IMR-90 (cell line): Measurements from ENCODE around the gene ACTN1. TPM values are rescaled to one million over a fixed set of nuclear protein-coding genes. Genes with fewer than 3 reads are reported as not detected.

Experiments
- ATAC-seq: fragments of 200-7000 bp; cut with Tn5 transposase; 2 replicates; pipeline ENCODE4 v1.9.1; 2020; ENCODE audit warnings: low read depth, mild to moderate bottlenecking, moderate library complexity
- BruUV-seq: library from RNA; stranded (reverse); fragments of 400-500 nt; replicated peaks from 2 replicates; lab custom pipeline; 2021; lab: Mats Ljungman, UMichigan
- CTCF ChIA-PET: fragments of 300-600 bp; formaldehyde crosslinking; extraction: SDS; loops from one replicate; lab custom pipeline; 2021; ENCODE audit warnings: antibody characterized with exemption; lab: Yijun Ruan, JAX
- POLR2A ChIA-PET: fragments of 300-600 bp; sonication (Branson Sonifier 250); formaldehyde crosslinking; loops from one replicate; lab custom pipeline; 2022; ENCODE audit warnings: antibody characterized with exemption; ENCODE audit not compliant: unreplicated experiment; lab: Charles Lee
- DNase-seq: peaks from one replicate; pipeline ENCODE4 v3.0.0; 2013
- H2AFZ ChIP-seq: replicated peaks from 2 replicates; pipeline ENCODE3; 2013; ENCODE audit warnings: low read length, mild to moderate bottlenecking; ENCODE audit not compliant: poor library complexity
- H2AK5ac ChIP-seq: 2 replicates; pipeline ENCODE4 v1.6.1; 2013; ENCODE audit warnings: low read depth, low read length, inconsistent platforms
- H2AK9ac ChIP-seq: replicated peaks from 2 replicates; pipeline ENCODE3; 2013; ENCODE audit warnings: mild to moderate bottlenecking, low read depth, low read length, moderate library complexity; ENCODE audit not compliant: poor library complexity
- H2BK120ac ChIP-seq: 2 replicates; pipeline ENCODE4 v1.6.1; 2013; ENCODE audit warnings: low read depth, low read length, inconsistent platforms
- H2BK15ac ChIP-seq: 3 replicates; pipeline ENCODE4 v1.6.1; 2013; ENCODE audit warnings: low read depth, low read length, inconsistent platforms
- H2BK20ac ChIP-seq: 2 replicates; pipeline ENCODE4 v1.6.1; 2013; ENCODE audit warnings: low read depth, mild to moderate bottlenecking, inconsistent platforms, low read length, moderate library complexity
- H2BK5ac ChIP-seq: 2 replicates; pipeline ENCODE4 v1.6.1; 2013; ENCODE audit warnings: mild to moderate bottlenecking, low read depth, low read length, inconsistent platforms; ENCODE audit not compliant: poor library complexity, severe bottlenecking
- H3K14ac ChIP-seq: replicated peaks from 2 replicates; pipeline ENCODE4 v1.6.1; 2013; ENCODE audit warnings: low read depth, low read length, inconsistent platforms
- H3K18ac ChIP-seq: 2 replicates; pipeline ENCODE4 v1.6.1; 2013; ENCODE audit warnings: low read depth, low read length, control low read depth
- H3K23ac ChIP-seq: 2 replicates; pipeline ENCODE4 v1.6.1; 2013; ENCODE audit warnings: low read depth, low read length, inconsistent platforms
- H3K27ac ChIP-seq: 2 replicates; pipeline ENCODE4 v1.5.1; 2013; ENCODE audit warnings: mild to moderate bottlenecking, control low read depth, low read length; ENCODE audit not compliant: insufficient read depth
- H3K27me3 ChIP-seq: 2 replicates; pipeline ENCODE4 v1.6.1; 2013; ENCODE audit warnings: low read length; ENCODE audit not compliant: control insufficient read depth, insufficient read depth
- H3K36me3 ChIP-seq: 2 replicates; pipeline ENCODE4 v1.6.1; 2013; ENCODE audit warnings: low read length, mixed read lengths; ENCODE audit not compliant: control insufficient read depth, insufficient read depth
- H3K4ac ChIP-seq: 2 replicates; pipeline ENCODE4 v1.6.1; 2013; ENCODE audit warnings: low read depth, low read length, inconsistent platforms
- H3K4me1 ChIP-seq: 2 replicates; pipeline ENCODE4 v1.6.1; 2013; ENCODE audit warnings: low read length, mixed read lengths; ENCODE audit not compliant: control insufficient read depth, insufficient read depth
- H3K4me2 ChIP-seq: 2 replicates; pipeline ENCODE4 v1.6.1; 2013; ENCODE audit warnings: low read depth, mild to moderate bottlenecking, control low read depth, low read length, moderate library complexity
- H3K4me3 ChIP-seq: 2 replicates; pipeline ENCODE4 v1.5.1; 2013; ENCODE audit warnings: low read depth, mild to moderate bottlenecking, control low read depth, low read length, moderate library complexity; ENCODE audit not compliant: insufficient read depth
- H3K56ac ChIP-seq: 2 replicates; pipeline ENCODE4 v1.6.1; 2013; ENCODE audit warnings: low read length, inconsistent platforms; ENCODE audit not compliant: insufficient read depth; ENCODE audit errors: extremely low read depth
- H3K79me1 ChIP-seq, 2 experiments: 2 replicates each; pipeline ENCODE4 v1.6.1; 2013; ENCODE audit warnings: low read length in 2 of 2, inconsistent platforms in 1 of 2, low read depth in 1 of 2
- H3K9ac ChIP-seq: 2 replicates; pipeline ENCODE4 v1.6.1; 2013; ENCODE audit warnings: low read depth, low read length, control low read depth
- H3K9me1 ChIP-seq: 2 replicates; pipeline ENCODE4 v1.6.1; 2013; ENCODE audit warnings: low read length, inconsistent platforms; ENCODE audit not compliant: insufficient read depth
- H3K9me3 ChIP-seq: 2 replicates; pipeline ENCODE4 v1.6.1; 2013; ENCODE audit warnings: low read length; ENCODE audit not compliant: control insufficient read depth, insufficient read depth
- H4K20me1 ChIP-seq: 2 replicates; pipeline ENCODE4 v1.6.1; 2013; ENCODE audit warnings: low read length, inconsistent platforms; ENCODE audit not compliant: insufficient read depth
- H4K5ac ChIP-seq: 2 replicates; pipeline ENCODE4 v1.6.1; 2013; ENCODE audit warnings: mild to moderate bottlenecking, low read depth, low read length, control low read depth
- H4K8ac ChIP-seq, 2 experiments: 2 replicates each; pipeline ENCODE4 v1.6.1; 2013; ENCODE audit warnings: low read depth in 2 of 2, low read length in 2 of 2, control low read depth in 1 of 2, inconsistent platforms in 1 of 2
- H4K91ac ChIP-seq: 2 replicates; pipeline ENCODE4 v1.6.1; 2013; ENCODE audit warnings: low read depth, low read length, inconsistent platforms; ENCODE audit not compliant: insufficient read depth
- BHLHE40 ChIP-seq: fragments of 150-350 bp; IDR thresholded peaks from 2 replicates; pipeline ENCODE4 v1.6.1; 2016; ENCODE audit warnings: mild to moderate bottlenecking, low read depth, low read length
- CEBPB ChIP-seq: IDR thresholded peaks from 2 replicates; pipeline ENCODE4 v1.6.1; 2012; ENCODE audit warnings: low read depth, low read length, improper control_type of control experiment
- CHD1 ChIP-seq: IDR thresholded peaks from 2 replicates; pipeline ENCODE4 v1.6.1; 2012; ENCODE audit warnings: low read depth, low read length, improper control_type of control experiment
- ELK1 ChIP-seq: fragments of 150-350 bp; IDR thresholded peaks from 2 replicates; pipeline ENCODE4 v1.6.1; 2016; ENCODE audit warnings: low read depth, mild to moderate bottlenecking, low read length, moderate library complexity, borderline replicate concordance
- FOS ChIP-seq: fragments of 150-350 bp; IDR thresholded peaks from 2 replicates; pipeline ENCODE4 v1.6.1; 2016; ENCODE audit warnings: low read depth, low read length
- MAFK ChIP-seq: IDR thresholded peaks from 2 replicates; pipeline ENCODE4 v1.6.1; 2012; ENCODE audit warnings: low read depth, low read length, improper control_type of control experiment
- MAZ ChIP-seq: IDR thresholded peaks from 2 replicates; pipeline ENCODE4 v1.6.1; 2012; ENCODE audit warnings: low read depth, mild to moderate bottlenecking, low read length, improper control_type of control experiment, moderate library complexity, borderline replicate concordance
- MXI1 ChIP-seq: IDR thresholded peaks from 2 replicates; pipeline ENCODE4 v1.6.1; 2012; ENCODE audit warnings: low read depth, mild to moderate bottlenecking, low read length, moderate library complexity, borderline replicate concordance
- NFE2L2 ChIP-seq: fragments of 150-350 bp; IDR thresholded peaks from 2 replicates; pipeline ENCODE4 v1.6.1; 2016; ENCODE audit warnings: low read depth, mild to moderate bottlenecking, low read length
- POLR2A ChIP-seq: IDR thresholded peaks from 2 replicates; pipeline ENCODE4 v1.6.1; 2012; ENCODE audit warnings: mild to moderate bottlenecking, low read depth, low read length
- RAD21 ChIP-seq: IDR thresholded peaks from 2 replicates; pipeline ENCODE4 v1.6.1; 2012; ENCODE audit warnings: low read length, improper control_type of control experiment
- RCOR1 ChIP-seq: IDR thresholded peaks from 2 replicates; pipeline ENCODE4 v1.6.1; 2012; ENCODE audit warnings: mild to moderate bottlenecking, low read length, improper control_type of control experiment; ENCODE audit not compliant: insufficient replicate concordance
- RFX5 ChIP-seq: IDR thresholded peaks from 2 replicates; pipeline ENCODE4 v1.8.0; 2012; ENCODE audit warnings: low read depth, mild to moderate bottlenecking, low read length, moderate library complexity
- SMC3 ChIP-seq: fragments of 150-350 bp; IDR thresholded peaks from 2 replicates; pipeline ENCODE4 v1.6.1; 2016; ENCODE audit warnings: low read depth, mild to moderate bottlenecking, antibody characterized with exemption, low read length, moderate library complexity
- WGBS, 2 experiments: methylation state at CpG; one replicate each; pipeline versions ENCODE4 v1.1.5 to v1.1.7; 2013; ENCODE audit warnings: missing lambda C conversion rate in 2 of 2; ENCODE audit not compliant: insufficient read length in 1 of 2; ENCODE audit errors: extremely low coverage in 2 of 2; 5-methylcytosine and 5-hydroxymethylcytosine counted together
- dilution Hi-C: fragments of 300-500 bp; cut with HindIII; formaldehyde crosslinking; loops from one replicate; pipeline ENCODE4 v1.14.3; 2018; ENCODE audit warnings: low sequenced_read_pairs; ENCODE audit not compliant: unreplicated experiment
- in situ Hi-C: fragments of 300-500 bp; cut with MboI; formaldehyde crosslinking; loops from 3 replicates; pipeline ENCODE4 v1.14.3; 2019; ENCODE audit warnings: low sequenced_read_pairs, inconsistent platforms, mixed read lengths
- intact Hi-C: fragments of 100-400 bp; cut with micrococcal nuclease; formaldehyde crosslinking; loops from 2 replicates; pipeline ENCODE4 v1.10.0; 2022
- polyA plus RNA-seq, 3 experiments: library from polyadenylated mRNA; depleted of rRNA; stranded (reverse); fragments of >200 nt; gene quantifications; 2 replicates each; pipeline ENCODE4 v1.2.3, GENCODE V29; 2012; ENCODE audit warnings: low replicate concordance in 1 of 3
- total RNA-seq: library from RNA; depleted of rRNA; stranded (reverse); fragments of >200 nt; gene quantifications from 2 replicates; pipeline ENCODE4 v1.2.3, GENCODE V29; 2012
- TF ChIP-seq, protein P1 (sequence below): conservative IDR thresholded peaks from 2 replicates; pipeline ENCODE4 v1.5.1; 2012; ENCODE audit warnings: mild to moderate bottlenecking, low read depth, low read length, improper control_type of control experiment
- TF ChIP-seq, protein P2 (sequence below): fragments of 150-350 bp; IDR thresholded peaks from 2 replicates; pipeline ENCODE4 v1.6.1; 2017; ENCODE audit warnings: mild to moderate bottlenecking, antibody characterized with exemption, low read length, low read depth

ACTN1 gene
- total and polyA plus RNA-seq, 2 of the 4 experiments (the other 2 are of a cell fraction): 684 to 766 TPM

- H4K20me1 ChIP-seq: peaks cover 100% of the 10 kb centered on the region
- H3K4me3 ChIP-seq: no peak overlapping the region
- peak overlapping the region; percentile 9 for H2BK5ac ChIP-seq
- no peaks in the 10 kb centered on the region for H3K27me3 ChIP-seq
- H3K79me1 ChIP-seq: peaks cover 0 to 80% of the 10 kb centered on the region in 2 experiments; a peak in 2 of 4 replicates
- H3K9me1 ChIP-seq: peaks cover 72% of the 10 kb centered on the region
- no peak overlapping the region for H3K4me2 ChIP-seq
- H3K18ac ChIP-seq: no peak overlapping the region
- no peak overlapping the region for H2BK20ac ChIP-seq
- TF ChIP-seq MXI1 (no peak), RAD21 (no peak), CHD1 (no peak), MAFK (no peak), MAZ (no peak), CEBPB (no peak), SMC3 (no peak), BHLHE40 (no peak), FOS (no peak), POLR2A (no peak), ELK1 (no peak), RCOR1 (no peak), NFE2L2 (no peak), RFX5 (no peak)
- TF ChIP-seq, protein P1, sequence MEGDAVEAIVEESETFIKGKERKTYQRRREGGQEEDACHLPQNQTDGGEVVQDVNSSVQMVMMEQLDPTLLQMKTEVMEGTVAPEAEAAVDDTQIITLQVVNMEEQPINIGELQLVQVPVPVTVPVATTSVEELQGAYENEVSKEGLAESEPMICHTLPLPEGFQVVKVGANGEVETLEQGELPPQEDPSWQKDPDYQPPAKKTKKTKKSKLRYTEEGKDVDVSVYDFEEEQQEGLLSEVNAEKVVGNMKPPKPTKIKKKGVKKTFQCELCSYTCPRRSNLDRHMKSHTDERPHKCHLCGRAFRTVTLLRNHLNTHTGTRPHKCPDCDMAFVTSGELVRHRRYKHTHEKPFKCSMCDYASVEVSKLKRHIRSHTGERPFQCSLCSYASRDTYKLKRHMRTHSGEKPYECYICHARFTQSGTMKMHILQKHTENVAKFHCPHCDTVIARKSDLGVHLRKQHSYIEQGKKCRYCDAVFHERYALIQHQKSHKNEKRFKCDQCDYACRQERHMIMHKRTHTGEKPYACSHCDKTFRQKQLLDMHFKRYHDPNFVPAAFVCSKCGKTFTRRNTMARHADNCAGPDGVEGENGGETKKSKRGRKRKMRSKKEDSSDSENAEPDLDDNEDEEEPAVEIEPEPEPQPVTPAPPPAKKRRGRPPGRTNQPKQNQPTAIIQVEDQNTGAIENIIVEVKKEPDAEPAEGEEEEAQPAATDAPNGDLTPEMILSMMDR: no peak
- TF ChIP-seq, protein P2, sequence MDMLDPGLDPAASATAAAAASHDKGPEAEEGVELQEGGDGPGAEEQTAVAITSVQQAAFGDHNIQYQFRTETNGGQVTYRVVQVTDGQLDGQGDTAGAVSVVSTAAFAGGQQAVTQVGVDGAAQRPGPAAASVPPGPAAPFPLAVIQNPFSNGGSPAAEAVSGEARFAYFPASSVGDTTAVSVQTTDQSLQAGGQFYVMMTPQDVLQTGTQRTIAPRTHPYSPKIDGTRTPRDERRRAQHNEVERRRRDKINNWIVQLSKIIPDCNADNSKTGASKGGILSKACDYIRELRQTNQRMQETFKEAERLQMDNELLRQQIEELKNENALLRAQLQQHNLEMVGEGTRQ: no peak
- in situ Hi-C loops (no loop called here), dilution Hi-C loops (no loop called here), intact Hi-C loops (no loop called here)
- POLR2A ChIA-PET: interaction anchor here (0.7 kb wide), 1 partner anchor 58 kb away, joined by 10 read pairs; no protein-coding TSS in a partner anchor
- H3K27ac ChIP-seq: peak overlapping the region; percentile 19; the same call in 1 of the 2 replicates
- no peak overlapping the region for H3K56ac ChIP-seq
- no peak overlapping the region for H2BK15ac ChIP-seq
- no peak overlapping the region for H2AK9ac ChIP-seq
- H4K5ac ChIP-seq: no peak overlapping the region
- H2AK5ac ChIP-seq: no peak overlapping the region
- H3K14ac ChIP-seq: peak overlapping the region; percentile 5
- H3K4me1 ChIP-seq: peaks cover 61% of the 10 kb centered on the region
- no peak overlapping the region for H4K91ac ChIP-seq
- no peak overlapping the region for H2BK120ac ChIP-seq
- CTCF ChIA-PET: interaction anchor here (0.6 kb wide), 1 partner anchor 783 kb away, joined by 4 read pairs; no protein-coding TSS in a partner anchor
- no peak overlapping the region for H2AFZ ChIP-seq
- DNase-seq (peak; percentile 40), ATAC-seq (no peak)
- H4K8ac ChIP-seq: no peak overlapping the region; a peak in 2 of 4 replicates
- WGBS, 2 experiments: 46% methylated on average over 5 of the region's 9 CpGs; no CpG with 5 or more reads in 1 of the 2 experiments
- H3K9me3 ChIP-seq: no peaks in the 10 kb centered on the region
- peak overlapping the region; percentile 48 for H3K23ac ChIP-seq
- H3K36me3 ChIP-seq: peaks cover 46% of the 10 kb centered on the region
- TSS peak; percentile 1 for BruUV-seq
- no peak overlapping the region for H3K4ac ChIP-seq
- H3K9ac ChIP-seq: no peak overlapping the region
Observed at GRCh38 chr14:68934066-68934465, 45.0 kb downstream of the ACTN1 start.
